GM12873 (cell line): ENCODE results near the gene MTMR12.

Source experiments
- TF ChIP-seq, protein P1 (sequence below): IDR thresholded peaks from 2 replicates; pipeline ENCODE4 v1.5.1; 2012; ENCODE audit warnings: low read depth, mild to moderate bottlenecking, moderate library complexity, low read length, control low read depth; ENCODE audit not compliant: insufficient read depth; ENCODE audit errors: missing control alignments

The MTMR12 gene

GRCh38 chr5:32352685-32353084 is 39.9 kb upstream of the MTMR12 start:
- TF ChIP-seq, protein P1, sequence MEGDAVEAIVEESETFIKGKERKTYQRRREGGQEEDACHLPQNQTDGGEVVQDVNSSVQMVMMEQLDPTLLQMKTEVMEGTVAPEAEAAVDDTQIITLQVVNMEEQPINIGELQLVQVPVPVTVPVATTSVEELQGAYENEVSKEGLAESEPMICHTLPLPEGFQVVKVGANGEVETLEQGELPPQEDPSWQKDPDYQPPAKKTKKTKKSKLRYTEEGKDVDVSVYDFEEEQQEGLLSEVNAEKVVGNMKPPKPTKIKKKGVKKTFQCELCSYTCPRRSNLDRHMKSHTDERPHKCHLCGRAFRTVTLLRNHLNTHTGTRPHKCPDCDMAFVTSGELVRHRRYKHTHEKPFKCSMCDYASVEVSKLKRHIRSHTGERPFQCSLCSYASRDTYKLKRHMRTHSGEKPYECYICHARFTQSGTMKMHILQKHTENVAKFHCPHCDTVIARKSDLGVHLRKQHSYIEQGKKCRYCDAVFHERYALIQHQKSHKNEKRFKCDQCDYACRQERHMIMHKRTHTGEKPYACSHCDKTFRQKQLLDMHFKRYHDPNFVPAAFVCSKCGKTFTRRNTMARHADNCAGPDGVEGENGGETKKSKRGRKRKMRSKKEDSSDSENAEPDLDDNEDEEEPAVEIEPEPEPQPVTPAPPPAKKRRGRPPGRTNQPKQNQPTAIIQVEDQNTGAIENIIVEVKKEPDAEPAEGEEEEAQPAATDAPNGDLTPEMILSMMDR, result no peak

DNA sequence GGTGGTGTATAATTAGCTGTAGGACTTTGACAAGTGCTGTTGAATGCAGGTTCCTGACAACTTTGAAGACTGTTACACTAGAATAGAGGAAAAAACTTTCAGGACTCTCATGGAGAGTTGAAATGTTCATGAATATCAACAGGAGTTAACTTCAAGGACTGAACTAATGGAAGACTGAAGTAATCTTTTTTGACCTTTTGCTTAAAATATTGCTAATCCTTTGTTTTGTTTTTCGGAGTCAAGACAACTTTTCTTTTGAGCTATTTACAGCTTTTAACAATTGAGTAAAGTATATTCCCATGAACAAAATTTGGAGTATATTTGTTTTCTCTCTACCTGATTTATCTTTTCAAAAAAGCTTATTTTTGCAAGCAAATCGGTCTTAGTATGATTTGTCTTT is 34.1 kb upstream of the MTMR12 start:
- TF ChIP-seq, protein P1, result no peak

GRCh38 chr5:32343058-32343672 is 30.4 kb upstream of the MTMR12 start:
- TF ChIP-seq, protein P1, result no peak

DNA sequence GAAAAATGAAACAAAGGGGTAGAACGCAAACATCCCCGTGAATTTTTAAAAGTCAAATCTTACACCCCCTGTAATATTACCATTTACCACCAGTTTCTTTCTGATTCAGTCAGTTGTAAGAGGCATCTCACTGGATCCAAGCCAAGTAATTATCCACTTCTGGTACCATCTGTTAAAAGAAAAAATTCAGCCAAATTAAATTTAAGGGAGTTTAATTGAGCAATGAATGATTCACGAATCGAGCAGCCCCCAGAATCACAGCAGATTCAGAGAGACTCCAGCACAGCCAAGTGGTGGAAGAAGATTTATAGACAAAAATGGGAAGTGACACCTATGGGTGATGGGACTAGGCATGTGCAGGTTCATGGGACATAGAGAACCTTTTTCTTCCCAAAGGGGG is 29.9 kb upstream of the MTMR12 start:
- TF ChIP-seq, protein P1, result no peak

- TF ChIP-seq, protein P1, result no peak
Observed at GRCh38 chr5:32339878-32340277, 27.1 kb upstream of the MTMR12 start.

DNA sequence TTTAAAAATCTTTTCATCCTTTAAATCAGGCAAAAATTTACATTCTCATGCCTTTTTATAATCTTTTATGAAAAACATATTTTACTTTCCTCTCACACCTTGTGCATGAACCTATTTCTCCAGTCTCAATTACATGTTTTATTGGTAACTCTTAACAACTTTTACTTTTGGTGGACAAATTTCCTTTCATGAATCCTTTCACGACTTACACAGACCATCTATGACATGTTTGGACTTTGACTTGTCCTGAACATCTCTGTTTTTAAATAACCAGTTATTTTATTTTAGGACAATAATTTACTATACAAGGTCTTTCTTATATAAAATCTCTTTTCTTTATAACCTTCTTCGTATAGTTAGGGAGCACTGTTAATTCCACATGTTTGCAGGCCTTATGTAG is 26.5 kb upstream of the MTMR12 start:
- TF ChIP-seq, protein P1, result no peak

DNA sequence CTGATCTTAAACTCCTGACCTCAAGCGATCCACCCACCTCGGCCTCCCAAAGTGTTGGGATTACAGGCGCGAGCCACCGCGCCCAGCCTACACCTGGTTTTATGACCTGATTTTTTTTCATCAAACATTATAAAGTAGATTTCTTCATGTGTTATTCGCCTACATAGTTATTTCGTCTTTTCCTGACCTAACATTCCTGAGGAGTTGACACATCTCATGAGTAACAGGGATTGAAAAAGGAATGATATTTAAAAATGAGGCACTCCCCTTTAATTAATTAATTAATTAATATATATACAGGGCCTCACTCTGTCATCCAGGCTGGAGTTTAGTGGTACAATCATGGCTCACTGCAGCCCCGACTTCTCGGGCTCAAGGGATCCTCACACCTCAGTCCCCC is 20.2 kb upstream of the MTMR12 start:
- TF ChIP-seq, protein P1, result no peak
